Measurements from ENCODE around the gene SUGP1.

GRCh38 chr19:19355606-19356139, 35.4 kb upstream of the SUGP1 start:
- no peak for TF ChIP-seq ZNF512 (CRISPR knock-in tag; IDR thresholded peaks at IDR 0.05; ENCODE audit: borderline replicate concordance)
- no peak for TF ChIP-seq CTCF (IDR thresholded peaks at IDR 0.05)
- TF ChIP-seq ZSCAN18 (CRISPR knock-in tag; IDR thresholded peaks at IDR 0.05) = no peak
- no peak for TF ChIP-seq NR2C2 (CRISPR knock-in tag; IDR thresholded peaks at IDR 0.05)
- no peak for TF ChIP-seq ZNF263 (CRISPR knock-in tag; IDR thresholded peaks at IDR 0.05; ENCODE audit: low read depth)
- no peak for TF ChIP-seq TEAD4 (CRISPR knock-in tag; IDR thresholded peaks at IDR 0.05)
- TF ChIP-seq NFYB (CRISPR knock-in tag; conservative IDR thresholded peaks at IDR 0.05; ENCODE audit: low read depth) = no peak
- no peak for TF ChIP-seq CREM (CRISPR knock-in tag; IDR thresholded peaks at IDR 0.05)
- no peak for TF ChIP-seq ARID4B (CRISPR knock-in tag; IDR thresholded peaks at IDR 0.05; ENCODE audit: borderline replicate concordance)
- TF ChIP-seq ATF6 (CRISPR knock-in tag; IDR thresholded peaks at IDR 0.05) = no peak
- TF ChIP-seq PRRX2 (CRISPR knock-in tag; IDR thresholded peaks at IDR 0.05) = no peak
- TF ChIP-seq NFE2L1 (CRISPR knock-in tag; IDR thresholded peaks at IDR 0.05) = no peak
- no peak for TF ChIP-seq RELA (CRISPR knock-in tag; IDR thresholded peaks at IDR 0.05; ENCODE audit: borderline replicate concordance)
- TF ChIP-seq ATF2 (CRISPR knock-in tag; IDR thresholded peaks at IDR 0.05; ENCODE audit: borderline replicate concordance, low read depth) = no peak
